Measurements from ENCODE around the gene HIGD1C.

DNA sequence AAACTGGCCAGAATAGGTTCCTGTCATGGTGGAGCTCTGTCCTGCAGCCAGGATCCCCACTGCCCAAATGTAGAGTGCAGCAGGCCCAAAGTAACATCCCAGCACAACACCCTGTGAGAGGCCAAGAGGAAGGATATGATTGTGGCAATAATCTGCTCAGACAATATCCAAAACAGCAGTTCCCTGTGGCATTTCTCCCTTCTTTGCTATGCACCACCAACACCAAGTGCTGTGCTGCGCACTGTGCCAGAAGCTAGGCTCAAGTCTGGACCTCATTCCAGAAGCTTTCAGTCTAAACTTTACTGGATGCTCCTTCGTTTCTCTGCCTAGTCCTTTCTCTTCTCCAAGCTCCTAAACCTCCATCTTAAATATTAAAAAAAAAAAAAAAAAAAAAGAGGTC, 40.5 kb downstream of the HIGD1C start:
- TF ChIP-seq CTCF (IDR thresholded peaks at IDR 0.05; ENCODE audit: insufficient read depth, low read length) (no peak), REST (IDR thresholded peaks at IDR 0.05; ENCODE audit: insufficient replicate concordance, low read depth) (no peak), POLR2AphosphoS5 (IDR thresholded peaks at IDR 0.05; ENCODE audit: low read depth) (no peak)
